Tibial nerve (tissue), 3 donors: ENCODE data around the gene BRCC3.

Source experiments
- CTCF ChIP-seq, 5 experiments: fragments of 200-600 bp in 3 of 5; fragments of 450-650 bp in 2 of 5; sonication (generic) in 3 of 5; IDR thresholded peaks; one replicate each; pipeline ENCODE4 v1.5.1; 2016 to 2019; ENCODE audit warnings: antibody characterized with exemption in 5 of 5, mild to moderate bottlenecking in 3 of 5, moderate library complexity in 2 of 5
- POLR2A ChIP-seq, 2 donors: fragments of 450-650 bp; IDR thresholded peaks; one replicate each; pipeline ENCODE4 v1.6.1; 2017; ENCODE audit warnings: antibody characterized with exemption in 2 of 2, mild to moderate bottlenecking in 2 of 2, moderate library complexity in 2 of 2

GRCh38 chrX:155108427-155108826 is 37.1 kb downstream of the BRCC3 start:
- no peak for TF ChIP-seq POLR2A (IDR thresholded peaks at IDR 0.05)
- TF ChIP-seq CTCF (IDR thresholded peaks at IDR 0.05) = no peak
